ENCODE data around the gene GABPB1. TPM values are rescaled to one million over a fixed set of nuclear protein-coding genes. Genes with fewer than 3 reads are reported as not detected.
"Not testable (repeated sequence)": the region's sequence is repeated elsewhere in the genome, so short reads cannot be mapped to it uniquely, and the experiment has no call there.

The GABPB1 gene
- total RNA-seq (2014; rRNA removed) = 34.2 and 39.7 TPM in 2 replicates
- percentile 65 among the genes with signal in this experiment for Bru-seq, nascent RNA
- BruChase-seq, experiment 1, labeled RNA remaining after a 6-hour chase = percentile 67 among the genes with signal in this experiment
- BruChase-seq, experiment 2, labeled RNA remaining after a 2-hour chase = percentile 67 among the genes with signal in this experiment
- long read RNA-seq, full-length matches to known transcripts = 45 of 61 reads
- long read RNA-seq, partial matches to known transcripts = 4 of 61 reads
- long read RNA-seq, other reads (novel, unspliced or antisense) = 12 of 61 reads

- DNase-seq (peak; percentile 70), ATAC-seq (peak; percentile 68)
- TF ChIP-seq EZH2phosphoT487 (IDR thresholded peaks at IDR 0.05; ENCODE audit: borderline replicate concordance, low read length) (no peak), EZH2 (IDR thresholded peaks at IDR 0.05; ENCODE audit: low read length, unreplicated experiment) (no peak)
- no TSS peak for BruUV-seq (replicated peaks)
- peaks cover 33% of the 10 kb centered on the region; the same call in 1 of the 2 replicates for H4K20me1 ChIP-seq (ENCODE audit: low read length)
- peak within 1 kb of the TSS; percentile 99 for H3K9ac ChIP-seq (ENCODE audit: low read length)
- POLR2A ChIA-PET (ENCODE audit: unreplicated experiment) = no interaction called here
- CTCF ChIA-PET = no interaction called here
- H3K9me3 ChIP-seq (ENCODE audit: low read length) = no peaks in the 10 kb centered on the region
- peak within 1 kb of the TSS; percentile 85 for H2AFZ ChIP-seq (ENCODE audit: low read length)
- H3K4me2 ChIP-seq (ENCODE audit: low read length) = peak within 1 kb of the TSS; percentile 93
- H3F3A ChIP-seq (ENCODE audit: low read length, unreplicated experiment) = no peaks in the 10 kb centered on the region
- H3K9me2 ChIP-seq (replicated peaks; ENCODE audit: low read length) = no peaks in the 10 kb centered on the region
- peaks cover 29% of the 10 kb centered on the region for H3K4me1 ChIP-seq (ENCODE audit: insufficient read depth, low read length)
- H3K36me3 ChIP-seq (ENCODE audit: low read depth, low read length) = peaks cover 7% of the 10 kb centered on the region
- H3K4me3 ChIP-seq (ENCODE audit: low read length) = peak within 1 kb of the TSS; percentile 94
- intact Hi-C loops (cut with micrococcal nuclease) = loop anchor here (2.0 to 10.0 kb wide), 2 partner anchors 70 to 150 kb away; partner anchors contain the start of gene USP8
- H3K79me2 ChIP-seq (ENCODE audit: low read length) = peaks cover 88% of the 10 kb centered on the region
- no peaks in the 10 kb centered on the region for H3K27me3 ChIP-seq (ENCODE audit: low read length)
- peak within 1 kb of the TSS; percentile 94 for H3K27ac ChIP-seq (ENCODE audit: low read length)
These were observed at the start of gene GABPB1 for GRCh38 chr15:50354838-50355618. Gene GABPB1, minus strand, starts transcription at chr15:50355198. Its CDS starts 45,400 bp downstream, at chr15:50309798.

- H4K20me1 ChIP-seq (ENCODE audit: low read length); H3K9ac ChIP-seq (ENCODE audit: low read length); H3F3A ChIP-seq (ENCODE audit: low read length, unreplicated experiment); POLR2A ChIA-PET (ENCODE audit: unreplicated experiment); H3K36me3 ChIP-seq (ENCODE audit: low read depth, low read length); H3K4me2 ChIP-seq (ENCODE audit: low read length); DNase-seq; intact Hi-C loops (cut with micrococcal nuclease); H3K4me3 ChIP-seq (ENCODE audit: low read length); H3K4me1 ChIP-seq (ENCODE audit: insufficient read depth, low read length); H3K27ac ChIP-seq (ENCODE audit: low read length); BruUV-seq (replicated peaks); H3K27me3 ChIP-seq (ENCODE audit: low read length); H3K9me3 ChIP-seq (ENCODE audit: low read length); ATAC-seq; H3K9me2 ChIP-seq (replicated peaks; ENCODE audit: low read length); H2AFZ ChIP-seq (ENCODE audit: low read length); CTCF ChIA-PET; H3K79me2 ChIP-seq (ENCODE audit: low read length): not testable (repeated sequence)
These were observed 36.6 kb upstream of the GABPB1 start for GRCh38 chr15:50391561-50391960.

- H3K79me2 ChIP-seq (ENCODE audit: low read length) = no peaks in the 10 kb centered on the region
- TF ChIP-seq EZH2phosphoT487 (IDR thresholded peaks at IDR 0.05; ENCODE audit: borderline replicate concordance, low read length) (no peak), CTCF (conservative IDR thresholded peaks at IDR 0.05; ENCODE audit: low read depth, low read length) (no peak), EZH2 (IDR thresholded peaks at IDR 0.05; ENCODE audit: low read length, unreplicated experiment) (no peak)
- DNase-seq (no peak), ATAC-seq (no peak)
- ChIA-PET CTCF (no interaction called here), POLR2A (ENCODE audit: unreplicated experiment) (no interaction called here)
- H2AFZ ChIP-seq (ENCODE audit: low read length) = no peak overlapping the region
- no peak overlapping the region for H3K27ac ChIP-seq (ENCODE audit: low read length)
- no peak overlapping the region for H3K9ac ChIP-seq (ENCODE audit: low read length)
- BruUV-seq (replicated peaks) = no TSS peak
- H3K27me3 ChIP-seq (ENCODE audit: low read length) = no peaks in the 10 kb centered on the region
- H3F3A ChIP-seq (ENCODE audit: low read length, unreplicated experiment) = no peaks in the 10 kb centered on the region
- no peaks in the 10 kb centered on the region for H3K4me1 ChIP-seq (ENCODE audit: insufficient read depth, low read length)
- no peaks in the 10 kb centered on the region for H3K36me3 ChIP-seq (ENCODE audit: low read depth, low read length)
- no peak overlapping the region for H3K4me2 ChIP-seq (ENCODE audit: low read length)
- H3K9me3 ChIP-seq (ENCODE audit: low read length) = no peaks in the 10 kb centered on the region
- H3K9me2 ChIP-seq (replicated peaks; ENCODE audit: low read length) = no peaks in the 10 kb centered on the region
- intact Hi-C loops (cut with micrococcal nuclease) = no loop called here
- no peaks in the 10 kb centered on the region for H4K20me1 ChIP-seq (ENCODE audit: low read length)
- H3K4me3 ChIP-seq (ENCODE audit: low read length) = no peak overlapping the region
These were observed 35.7 kb upstream of the GABPB1 start for GRCh38 chr15:50390554-50391264.

- H3K27ac ChIP-seq (ENCODE audit: low read length); H3K4me2 ChIP-seq (ENCODE audit: low read length); H3K9me2 ChIP-seq (replicated peaks; ENCODE audit: low read length); H4K20me1 ChIP-seq (ENCODE audit: low read length); ATAC-seq; POLR2A ChIA-PET (ENCODE audit: unreplicated experiment); H2AFZ ChIP-seq (ENCODE audit: low read length); H3F3A ChIP-seq (ENCODE audit: low read length, unreplicated experiment); H3K9me3 ChIP-seq (ENCODE audit: low read length); intact Hi-C loops (cut with micrococcal nuclease); BruUV-seq (replicated peaks); DNase-seq; H3K9ac ChIP-seq (ENCODE audit: low read length); H3K36me3 ChIP-seq (ENCODE audit: low read depth, low read length); H3K27me3 ChIP-seq (ENCODE audit: low read length); H3K4me1 ChIP-seq (ENCODE audit: insufficient read depth, low read length); H3K4me3 ChIP-seq (ENCODE audit: low read length); H3K79me2 ChIP-seq (ENCODE audit: low read length); CTCF ChIA-PET: not testable (repeated sequence)
These were observed 27.4 kb upstream of the GABPB1 start for GRCh38 chr15:50382408-50382807.

All from PC-3 (cell line).